Glomerular endothelial cell (primary cell): ENCODE measurements around the gene FBXL13. TPM values are rescaled to one million over a fixed set of nuclear protein-coding genes. Genes with fewer than 3 reads are reported as not detected.
"Not testable (repeated sequence)": the region's sequence is repeated elsewhere in the genome, so short reads cannot be mapped to it uniquely, and the experiment has no call there.

Experiments
- DNase-seq: peaks from one replicate; pipeline ENCODE4 v3.0.0-alpha.2; 2011; ENCODE audit warnings: low read depth, low spot score; ENCODE audit errors: extremely low read depth
- total RNA-seq: library from RNA; depleted of rRNA; stranded (reverse); fragments of >200 nt; gene quantifications from 2 replicates; pipeline ENCODE4 v1.2.3, GENCODE V29; 2015

Gene FBXL13
- total RNA-seq, 1 donor from 2014 or later = 2.2 TPM

DNA sequence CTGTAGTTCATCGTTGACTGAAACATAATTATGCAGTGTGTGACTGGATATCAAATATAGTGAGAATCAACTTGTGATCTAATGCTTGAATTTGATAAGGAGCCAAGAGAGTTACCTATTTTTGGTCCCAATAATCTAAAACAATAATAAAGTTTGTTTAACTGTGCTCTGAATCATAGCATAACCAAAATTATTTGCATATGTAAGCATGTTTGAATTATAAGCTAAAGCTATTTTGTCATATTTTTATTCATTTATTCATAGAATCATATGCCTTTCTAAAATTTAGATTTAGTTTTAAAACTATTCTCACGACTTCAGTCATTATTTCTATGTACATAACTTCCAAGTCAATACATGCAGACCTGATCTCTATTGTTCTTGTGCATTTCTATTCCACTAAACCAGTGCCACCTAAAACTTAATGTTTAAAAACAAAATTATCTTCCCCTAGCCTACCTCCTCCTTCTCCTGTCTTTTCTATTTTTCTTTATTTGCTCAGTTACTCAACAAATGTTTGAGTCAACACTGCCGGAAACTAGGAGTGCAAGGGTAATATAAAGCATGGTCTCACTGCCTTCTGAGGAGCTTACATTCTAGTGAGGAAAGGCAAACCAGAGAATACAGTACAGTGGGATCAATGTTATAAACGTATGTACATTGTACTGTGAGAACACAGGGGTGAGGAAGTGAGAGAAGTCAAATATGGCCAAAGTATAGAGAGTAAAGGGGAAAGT, 284.1 kb downstream of the FBXL13 start:
- DNase-seq = not testable (repeated sequence)

DNA sequence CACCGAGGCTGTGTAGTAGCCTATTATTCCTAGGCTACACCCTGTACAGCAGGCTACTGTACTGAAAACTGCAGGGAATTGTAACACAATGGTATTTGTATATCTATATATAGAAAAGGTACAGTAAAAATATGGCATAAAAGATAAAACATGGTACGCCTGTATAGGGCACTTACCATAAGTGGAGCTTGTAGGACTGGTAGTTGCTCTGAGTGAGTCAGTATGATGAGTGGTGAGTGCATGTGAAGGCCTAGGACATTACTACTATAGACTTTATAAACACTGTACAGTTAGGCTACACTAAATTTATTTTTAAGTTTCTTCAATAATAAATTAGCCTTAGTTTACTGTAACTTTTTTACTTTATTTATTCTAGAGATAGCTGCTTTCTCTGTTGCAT, 285.8 kb downstream of the FBXL13 start:
- not testable (repeated sequence) for DNase-seq

DNA sequence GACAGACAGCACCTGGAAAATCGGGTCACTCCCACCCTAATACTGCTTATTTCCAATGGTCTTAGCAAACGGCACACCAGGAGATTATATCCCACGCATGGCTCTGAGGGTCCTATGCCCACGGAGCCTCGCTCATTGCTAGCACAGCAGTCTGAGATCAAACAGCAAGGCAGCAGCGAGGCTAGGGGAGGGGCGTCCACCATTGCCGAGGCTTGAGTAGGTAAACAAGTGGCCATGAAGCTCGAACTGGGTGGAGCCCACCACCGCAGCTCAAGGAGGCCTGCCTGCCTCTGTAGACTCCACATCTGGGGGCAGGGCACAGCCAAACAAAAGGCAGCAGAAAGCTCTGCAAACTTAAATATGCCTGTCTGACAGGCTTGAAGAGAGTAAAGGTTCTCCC, 293.7 kb downstream of the FBXL13 start:
- DNase-seq = not testable (repeated sequence)

DNA sequence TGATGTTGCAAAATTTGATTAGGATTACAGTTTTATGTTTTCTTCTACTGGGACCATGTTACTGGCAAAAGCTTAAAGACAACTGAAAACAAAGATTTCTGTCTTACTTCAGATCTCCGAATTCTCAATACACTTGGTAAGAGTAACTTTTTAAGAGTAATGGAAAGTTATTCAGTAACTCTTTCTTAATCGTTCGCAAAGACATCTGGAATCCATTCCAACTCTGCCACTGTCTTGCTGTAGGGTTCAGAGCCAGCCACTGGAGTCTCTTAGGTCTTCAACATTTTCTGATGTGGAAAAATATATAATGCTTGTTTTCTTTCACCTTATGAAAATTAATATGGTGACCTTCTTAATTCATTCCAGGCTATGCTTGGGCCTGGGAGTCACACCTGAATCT, 295.9 kb downstream of the FBXL13 start:
- not testable (repeated sequence) for DNase-seq

GRCh38 chr7:102776217-102776616, 298.4 kb downstream of the FBXL13 start:
- DNase-seq = not testable (repeated sequence)

DNA sequence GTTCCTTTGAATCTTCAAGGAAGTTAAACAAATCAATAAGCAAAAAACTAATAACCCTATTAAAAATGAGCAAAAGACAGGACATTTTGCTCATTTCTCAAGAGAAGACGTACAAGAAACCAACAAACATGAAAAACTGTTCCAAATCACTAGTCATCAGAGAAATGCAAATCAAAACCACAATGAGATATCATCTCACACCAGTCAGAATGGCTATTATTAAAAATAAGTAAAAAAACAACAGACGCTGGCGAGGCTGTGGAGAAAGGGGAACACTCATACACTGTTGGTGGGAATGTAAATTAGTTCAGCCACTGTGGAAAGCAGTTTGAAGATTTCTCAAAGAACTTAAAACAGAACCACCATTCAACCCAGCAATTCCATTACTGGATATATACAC, 304.1 kb downstream of the FBXL13 start:
- DNase-seq = not testable (repeated sequence)

GRCh38 chr7:102769657-102770192, 304.9 kb downstream of the FBXL13 start:
- not testable (repeated sequence) for DNase-seq

GRCh38 chr7:102763295-102763905, 311.2 kb downstream of the FBXL13 start:
- not testable (repeated sequence) for DNase-seq

Other genes starting within 250 kb of the FBXL13 start
- 34.6 and 71.4 TPM in 2 replicates for gene LRRC17, start 161.8 kb downstream of the FBXL13 start, total RNA-seq
- 22.1 and 28.6 TPM in 2 replicates for gene ARMC10, start 344 bp upstream of the FBXL13 start, total RNA-seq
- 3.3 and 4.7 TPM in 2 replicates for gene NAPEPLD, start 74.3 kb upstream of the FBXL13 start, total RNA-seq
- 28.8 and 39.3 TPM in 2 replicates for gene PMPCB, start 222.6 kb upstream of the FBXL13 start, total RNA-seq